ENCODE data around the gene WDR75.

DNA sequence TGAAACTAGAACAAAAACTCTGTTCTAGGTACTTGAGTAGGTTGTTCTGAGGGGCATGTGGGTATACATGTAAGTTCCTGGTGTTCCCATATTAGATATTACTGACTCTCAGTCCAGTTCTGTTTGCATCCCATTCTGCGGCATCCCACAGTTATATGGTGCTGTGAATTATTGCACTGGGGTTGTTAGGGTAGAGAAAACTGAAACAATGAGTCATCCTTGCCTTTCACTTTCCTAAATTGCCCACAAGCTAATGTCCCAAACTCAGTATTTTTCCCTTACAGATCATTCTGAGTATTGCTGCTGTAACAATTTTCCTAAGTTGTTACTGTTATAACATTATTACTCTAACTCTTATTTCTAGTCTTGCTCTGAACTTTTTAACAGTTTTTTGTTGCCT is 3.0 kb downstream of the WDR75 start:
- TF ChIP-seq, protein P1, sequence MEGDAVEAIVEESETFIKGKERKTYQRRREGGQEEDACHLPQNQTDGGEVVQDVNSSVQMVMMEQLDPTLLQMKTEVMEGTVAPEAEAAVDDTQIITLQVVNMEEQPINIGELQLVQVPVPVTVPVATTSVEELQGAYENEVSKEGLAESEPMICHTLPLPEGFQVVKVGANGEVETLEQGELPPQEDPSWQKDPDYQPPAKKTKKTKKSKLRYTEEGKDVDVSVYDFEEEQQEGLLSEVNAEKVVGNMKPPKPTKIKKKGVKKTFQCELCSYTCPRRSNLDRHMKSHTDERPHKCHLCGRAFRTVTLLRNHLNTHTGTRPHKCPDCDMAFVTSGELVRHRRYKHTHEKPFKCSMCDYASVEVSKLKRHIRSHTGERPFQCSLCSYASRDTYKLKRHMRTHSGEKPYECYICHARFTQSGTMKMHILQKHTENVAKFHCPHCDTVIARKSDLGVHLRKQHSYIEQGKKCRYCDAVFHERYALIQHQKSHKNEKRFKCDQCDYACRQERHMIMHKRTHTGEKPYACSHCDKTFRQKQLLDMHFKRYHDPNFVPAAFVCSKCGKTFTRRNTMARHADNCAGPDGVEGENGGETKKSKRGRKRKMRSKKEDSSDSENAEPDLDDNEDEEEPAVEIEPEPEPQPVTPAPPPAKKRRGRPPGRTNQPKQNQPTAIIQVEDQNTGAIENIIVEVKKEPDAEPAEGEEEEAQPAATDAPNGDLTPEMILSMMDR (IDR thresholded peaks at IDR 0.05 in 8 of 11, conservative IDR thresholded peaks at IDR 0.05 in 3 of 11) = no peak
- TF ChIP-seq POLR2A (IDR thresholded peaks at IDR 0.05) = no peak

Measured in spleen (tissue), 7 donors.